Activated CD4-positive, alpha-beta T cell treated with anti-CD3 and anti-CD28 coated beads, Interleukin-2, amount 50 U/mL, for 1 hour (primary cell): ENCODE results near the gene KIFC1.
A peak's percentile ranks its signal among the peaks of the same experiment; 100 is the strongest.

Experiments used
- DNase-seq: peaks from one replicate; pipeline ENCODE4 v3.0.0-alpha.2; 2020

The KIFC1 gene

DNA sequence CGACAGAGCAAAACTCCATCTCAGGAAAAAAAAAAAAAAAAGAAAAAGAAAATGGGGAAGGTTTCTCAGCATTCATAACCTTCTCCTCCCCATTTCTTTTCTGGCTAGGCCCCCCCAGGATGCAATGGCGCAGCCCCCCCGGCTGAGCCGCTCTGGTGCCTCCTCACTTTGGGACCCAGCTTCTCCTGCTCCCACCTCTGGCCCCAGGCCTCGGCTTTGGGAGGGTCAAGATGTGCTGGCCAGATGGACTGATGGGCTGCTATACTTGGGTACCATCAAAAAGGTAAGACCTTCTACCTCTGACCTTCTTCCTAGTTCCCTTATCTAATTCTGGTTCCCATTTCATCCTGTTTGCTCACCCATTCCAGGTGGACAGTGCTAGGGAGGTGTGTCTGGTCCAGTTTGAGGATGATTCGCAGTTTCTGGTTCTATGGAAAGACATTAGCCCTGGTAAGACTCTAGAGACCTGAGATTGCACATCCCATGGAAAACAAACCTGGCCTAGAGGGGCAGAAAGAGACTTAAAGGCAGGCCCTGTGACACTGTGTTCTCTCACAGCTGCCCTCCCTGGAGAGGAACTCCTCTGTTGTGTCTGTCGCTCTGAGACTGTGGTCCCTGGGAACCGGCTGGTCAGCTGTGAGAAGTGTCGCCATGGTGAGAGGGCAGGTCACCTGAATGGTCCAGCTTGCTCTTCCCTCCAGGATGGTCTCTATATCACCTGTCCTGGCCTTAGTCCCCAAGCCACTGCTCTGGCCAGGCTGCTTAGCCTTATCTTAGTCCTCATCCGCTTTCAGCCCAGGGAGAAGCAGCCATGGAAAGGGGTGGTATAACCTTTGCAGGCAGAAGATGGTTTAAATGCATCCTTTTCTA is 20.8 kb downstream of the KIFC1 start:
- DNase-seq = no peak

GRCh38 chr6:33413241-33414120 is 21.9 kb downstream of the KIFC1 start:
- DNase-seq = no peak

DNA sequence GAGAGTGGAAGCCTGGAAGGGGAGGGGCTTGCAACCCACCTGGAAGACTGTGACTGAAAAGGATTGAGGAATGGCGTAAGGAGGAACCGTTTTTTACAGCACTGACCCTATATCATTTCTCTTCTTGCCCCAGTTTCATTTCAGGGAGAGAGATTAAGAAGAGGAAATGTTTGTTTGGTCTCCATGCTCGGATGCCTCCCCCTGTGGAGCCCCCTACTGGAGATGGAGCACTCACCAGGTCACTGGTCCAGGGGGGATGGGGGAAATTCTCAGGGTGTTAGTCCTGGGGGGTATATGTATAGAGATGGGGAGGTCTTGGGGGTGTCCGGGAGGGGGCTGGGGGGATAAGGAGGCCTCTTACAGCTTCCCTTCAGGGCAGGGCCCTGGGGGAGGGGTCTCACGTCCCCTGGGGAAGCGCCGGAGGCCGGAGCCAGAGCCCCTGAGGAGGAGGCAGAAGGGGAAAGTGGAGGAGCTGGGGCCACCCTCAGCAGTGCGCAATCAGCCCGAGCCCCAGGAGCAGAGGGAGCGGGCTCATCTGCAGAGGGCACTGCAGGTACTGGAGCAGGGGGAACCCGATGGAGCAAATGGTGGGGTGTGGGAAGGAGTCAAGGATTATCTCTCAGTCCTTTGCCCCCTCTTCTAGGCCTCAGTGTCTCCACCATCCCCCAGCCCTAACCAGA is 23.1 kb downstream of the KIFC1 start:
- DNase-seq = no peak

DNA sequence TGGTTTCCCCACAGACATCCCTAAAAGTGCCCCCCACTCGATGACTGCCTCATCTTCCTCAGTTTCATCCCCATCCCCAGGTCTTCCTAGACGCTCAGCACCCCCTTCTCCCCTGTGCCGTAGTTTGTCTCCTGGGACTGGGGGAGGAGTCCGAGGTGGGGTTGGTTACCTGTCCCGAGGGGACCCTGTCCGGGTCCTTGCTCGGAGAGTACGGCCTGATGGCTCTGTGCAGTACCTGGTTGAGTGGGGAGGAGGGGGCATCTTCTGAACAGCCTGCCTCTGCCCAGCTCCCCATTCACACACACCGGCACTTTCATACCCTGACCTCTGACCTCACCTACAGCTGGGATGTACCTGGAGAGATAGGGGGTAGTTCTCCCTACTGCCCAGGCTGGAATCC is 24.2 kb downstream of the KIFC1 start:
- no peak for DNase-seq

GRCh38 chr6:33416386-33417127 is 24.9 kb downstream of the KIFC1 start:
- DNase-seq = no peak

GRCh38 chr6:33417128-33417902 is 25.7 kb downstream of the KIFC1 start:
- DNase-seq = no peak

GRCh38 chr6:33417903-33418689 is 26.5 kb downstream of the KIFC1 start, which contains the start of gene CUTA:
CUTA (minus strand) TSS chr6:33418107; CDS start chr6:33418000, 107 bp downstream.
- peak; percentile 98 for DNase-seq

- DNase-seq = peak; percentile 48
Observed at GRCh38 chr6:33418690-33419291, 27.2 kb downstream of the KIFC1 start.

- peak; percentile 52 for DNase-seq
Observed at GRCh38 chr6:33419580-33420490, 28.2 kb downstream of the KIFC1 start, which contains the start of gene SYNGAP1. SYNGAP1 (plus strand) TSS chr6:33420065; CDS start chr6:33420265, 200 bp downstream.

GRCh38 chr6:33420491-33421343 is 29.1 kb downstream of the KIFC1 start:
- no peak for DNase-seq

DNA sequence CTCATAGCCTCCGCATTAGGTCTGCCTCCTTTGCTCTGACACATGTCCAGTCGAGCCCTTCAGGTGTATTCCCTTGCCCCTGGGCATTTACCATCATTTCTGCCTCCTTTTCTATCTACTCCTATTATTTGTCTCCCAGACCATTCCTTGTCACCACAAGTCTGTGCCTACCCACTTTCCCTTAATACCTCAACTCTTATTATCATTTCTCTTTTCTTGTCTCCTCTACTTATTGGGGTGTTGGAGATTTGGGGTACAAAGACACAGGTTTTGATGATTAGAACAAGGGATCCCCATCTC is 29.7 kb downstream of the KIFC1 start:
- no peak for DNase-seq

GRCh38 chr6:33423777-33424176 is 32.2 kb downstream of the KIFC1 start:
- no peak for DNase-seq

DNA sequence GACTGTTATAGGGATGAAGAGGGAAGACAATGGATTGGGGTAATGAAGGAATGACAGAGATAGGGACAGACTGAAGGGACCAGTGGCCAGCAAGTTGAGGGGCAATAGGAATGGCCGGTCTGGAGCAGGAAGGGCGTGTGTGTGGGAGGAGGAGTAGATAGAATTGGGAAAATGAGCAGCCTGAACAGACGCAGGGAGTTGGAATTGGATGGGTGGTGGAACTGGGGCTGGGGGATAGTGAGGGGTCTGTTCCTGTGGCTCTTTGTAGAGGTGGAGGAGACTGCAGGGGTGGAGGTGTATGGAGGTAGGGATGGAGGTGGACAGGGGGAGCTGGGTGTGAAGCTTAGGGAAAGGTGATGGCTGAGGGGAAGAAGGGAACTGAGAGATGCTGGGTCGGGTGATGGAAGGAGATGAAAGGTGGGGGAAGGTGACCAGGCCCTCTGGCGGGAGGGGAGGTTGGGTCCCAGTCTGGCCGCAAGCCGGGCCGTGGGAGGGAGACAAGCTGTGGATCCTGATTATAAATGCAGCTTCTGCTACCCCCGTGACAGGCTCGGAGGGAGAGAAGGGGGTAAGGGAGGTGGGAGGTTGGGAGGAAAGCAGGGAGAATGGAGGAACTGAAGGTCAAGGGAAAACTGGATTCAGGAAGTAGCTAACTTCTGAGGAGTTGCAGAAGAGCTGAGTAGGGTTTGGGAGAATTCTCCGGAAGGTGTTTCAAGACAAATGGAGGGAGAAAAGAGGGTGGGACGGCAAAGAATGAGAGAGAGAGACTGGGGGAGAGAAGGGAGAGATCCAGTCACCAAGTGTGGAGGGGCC is 33.4 kb downstream of the KIFC1 start:
- no peak for DNase-seq

DNA sequence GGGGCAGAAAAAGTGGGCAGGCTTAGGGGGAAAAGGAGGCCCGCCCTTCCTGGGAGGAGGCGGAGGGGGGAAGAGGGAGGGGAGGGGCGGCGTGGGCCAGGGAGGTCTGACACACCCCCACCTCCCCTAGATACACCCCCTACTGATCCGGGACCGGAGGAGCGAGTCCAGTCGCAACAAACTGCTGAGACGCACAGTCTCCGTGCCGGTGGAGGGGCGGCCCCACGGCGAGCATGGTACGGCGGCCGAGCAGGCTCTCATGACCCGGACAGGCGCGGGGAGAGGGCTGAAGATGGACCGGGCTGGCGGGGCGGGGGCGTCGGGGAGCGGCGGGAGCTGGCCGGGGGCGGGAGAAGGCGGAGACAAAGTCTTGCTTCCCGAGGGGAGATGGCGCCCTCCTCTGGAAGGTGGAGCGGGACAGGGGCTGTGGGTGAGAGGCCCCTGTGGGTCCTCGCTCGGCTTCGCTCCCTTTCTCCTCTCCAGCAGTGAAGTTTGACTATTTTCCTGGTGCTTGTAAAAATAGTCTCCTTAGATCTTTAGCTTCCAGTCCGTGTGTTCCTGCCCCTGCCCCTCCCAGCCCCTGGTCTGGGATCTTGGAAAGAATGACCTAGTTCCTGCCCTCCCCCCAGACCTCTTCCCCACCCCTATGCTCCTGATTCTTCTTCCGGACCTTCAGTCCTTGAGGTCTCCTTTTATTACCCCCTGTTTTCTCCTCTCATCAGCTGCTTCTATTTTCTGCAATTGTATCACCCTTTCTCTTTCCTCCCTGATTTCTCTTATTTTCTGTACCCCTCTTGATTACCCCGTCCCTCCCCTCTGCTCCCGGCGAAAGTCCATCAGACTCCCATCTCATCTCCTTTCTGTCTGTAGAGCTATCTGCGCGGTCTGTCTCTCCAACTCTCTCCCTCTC is 34.3 kb downstream of the KIFC1 start:
- DNase-seq = peak; percentile 79

DNA sequence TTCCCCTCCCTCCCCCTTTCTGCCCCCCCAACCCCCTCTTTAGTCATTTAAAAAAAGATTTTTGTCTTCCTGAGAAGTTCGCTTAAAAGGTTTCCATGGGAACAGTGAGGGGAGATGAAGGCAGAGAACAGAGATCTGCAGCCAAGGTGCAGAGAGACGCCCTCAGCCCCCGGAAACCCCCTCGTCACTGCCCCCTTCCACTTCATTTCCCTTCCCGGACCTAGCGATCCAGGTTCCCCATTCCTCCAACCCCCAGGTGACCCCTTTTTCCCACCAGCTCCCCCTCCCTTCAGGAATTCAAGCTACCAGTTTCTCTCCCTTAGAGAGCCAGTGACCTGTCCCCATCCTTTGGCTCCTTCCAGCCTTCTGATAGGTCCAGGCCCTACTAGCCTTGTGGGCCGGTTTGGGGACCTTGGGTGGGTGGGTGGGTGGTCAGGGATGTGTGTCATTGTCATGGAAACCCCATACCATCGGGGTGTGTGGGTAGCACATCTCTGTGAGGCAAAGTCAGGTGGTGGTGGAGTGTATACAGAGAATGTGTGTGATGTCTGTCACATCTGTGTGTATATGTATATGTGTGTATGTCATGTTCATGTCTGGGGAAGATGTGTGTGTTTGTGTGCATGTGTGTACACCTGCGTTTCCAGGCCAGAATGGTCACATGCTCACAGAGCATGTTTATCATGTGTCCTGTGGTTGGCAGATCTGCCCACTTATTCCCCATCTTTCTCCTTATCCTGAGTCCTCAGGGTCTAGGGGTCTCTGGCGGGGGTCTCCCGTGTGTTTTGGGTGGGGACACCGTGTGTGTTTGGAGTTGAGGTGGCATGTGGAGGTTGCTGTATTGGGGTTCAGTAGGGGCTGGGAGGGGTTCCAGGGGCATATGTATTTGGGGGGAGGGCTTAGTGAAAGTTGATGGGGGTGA is 35.2 kb downstream of the KIFC1 start:
- DNase-seq = no peak
